GM08714 (cell line): ENCODE data around the gene RBMS3.
"Not testable (repeated sequence)": the region's sequence is repeated elsewhere in the genome, so short reads cannot be mapped to it uniquely, and the experiment has no call there.

Source experiments
- H3K4me3 ChIP-seq: fragments of 200-500 bp; sonication (Bioruptor generic); 2 replicates; pipeline ENCODE4 v1.5.1; 2014; ENCODE audit warnings: mild to moderate bottlenecking, low read length, inconsistent platforms
- ZNF274 ChIP-seq: IDR thresholded peaks from 2 replicates; pipeline ENCODE4 v1.6.1; 2012; ENCODE audit warnings: mild to moderate bottlenecking, low read depth, low read length

RBMS3 gene

DNA sequence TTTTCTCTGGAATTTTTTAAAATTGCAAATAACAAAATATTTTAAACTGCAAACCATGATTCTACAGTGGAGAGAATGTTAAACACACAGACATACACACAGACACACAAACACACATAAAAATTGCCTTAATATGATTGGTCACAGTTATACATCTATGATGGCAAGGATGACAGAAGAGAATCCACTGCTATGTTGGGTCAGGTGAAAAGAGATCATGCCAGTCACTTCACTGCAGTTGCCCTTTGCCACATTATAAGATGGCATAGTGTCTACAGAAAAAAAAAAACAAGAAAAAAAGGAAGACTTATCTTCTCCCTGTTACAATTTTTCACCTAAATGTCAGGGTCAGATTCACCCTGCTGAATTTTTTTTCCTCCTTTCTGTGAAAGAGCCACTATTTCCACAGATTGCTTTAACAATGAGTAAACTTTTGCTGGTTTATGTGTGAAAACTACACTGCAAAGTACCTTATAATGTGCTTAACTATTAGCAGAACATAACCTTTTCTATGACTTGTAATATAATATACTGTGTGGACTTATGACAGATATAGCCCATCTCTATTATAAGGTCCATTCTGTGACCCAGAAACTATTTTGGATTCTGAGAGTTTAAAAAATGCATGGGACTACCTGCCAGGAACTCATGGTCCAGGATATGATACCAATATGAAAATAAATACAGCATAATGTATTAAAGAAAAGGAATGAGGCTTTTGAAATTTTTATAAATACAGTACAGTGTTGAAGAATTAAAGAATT is 111.9 kb downstream of the RBMS3 start:
- TF ChIP-seq ZNF274, result no peak
- no peak overlapping the region for H3K4me3 ChIP-seq

GRCh38 chr3:29393946-29394345 is 113.1 kb downstream of the RBMS3 start:
- not testable (repeated sequence) for H3K4me3 ChIP-seq

DNA sequence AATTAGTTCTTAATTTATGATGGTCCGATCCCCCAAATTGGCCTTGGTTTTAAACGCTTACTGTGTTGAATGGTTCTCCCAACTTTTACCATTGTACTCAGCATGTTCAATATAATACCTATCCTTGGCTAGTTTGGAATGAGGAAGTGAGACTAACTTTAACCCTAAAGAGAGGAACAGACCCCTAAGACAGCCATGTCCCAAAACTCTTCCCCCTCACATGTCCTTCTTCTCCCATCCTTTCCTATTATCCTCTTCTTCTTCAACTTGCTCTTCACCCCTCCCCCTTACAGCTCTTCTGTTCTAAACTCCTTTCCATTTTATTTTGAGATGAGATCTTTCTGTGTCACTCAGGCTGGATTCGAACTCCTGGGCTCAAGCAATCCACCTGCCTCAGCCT is 116.5 kb downstream of the RBMS3 start:
- no peak overlapping the region for H3K4me3 ChIP-seq
- no peak for TF ChIP-seq ZNF274

GRCh38 chr3:29398787-29399186 is 117.9 kb downstream of the RBMS3 start:
- TF ChIP-seq ZNF274, result no peak
- no peak overlapping the region for H3K4me3 ChIP-seq

- H3K4me3 ChIP-seq, result no peak overlapping the region
- no peak for TF ChIP-seq ZNF274
Measured at GRCh38 chr3:29406291-29406832, 125.5 kb downstream of the RBMS3 start.

- no peak overlapping the region for H3K4me3 ChIP-seq
- no peak for TF ChIP-seq ZNF274
Measured at GRCh38 chr3:29408676-29409075, 127.8 kb downstream of the RBMS3 start.

DNA sequence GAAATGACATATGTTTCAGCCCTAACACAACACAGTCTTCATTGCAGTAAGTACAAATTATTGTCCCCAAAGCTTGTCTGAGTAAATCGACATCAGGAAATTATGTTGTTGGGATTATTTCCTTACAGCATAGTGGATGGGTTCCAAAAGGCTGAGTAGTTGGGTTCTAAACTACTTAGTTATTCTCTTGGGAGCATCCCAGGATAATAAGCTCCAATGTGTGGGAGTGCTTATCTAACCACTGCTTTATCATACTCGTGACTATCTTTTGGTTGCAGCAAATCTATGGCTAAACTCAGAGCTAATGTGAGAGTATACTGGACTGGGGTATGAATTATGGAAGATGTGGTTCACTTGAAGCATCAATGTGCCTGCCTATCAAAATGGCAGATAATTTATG is 128.5 kb downstream of the RBMS3 start:
- H3K4me3 ChIP-seq, result no peak overlapping the region
- no peak for TF ChIP-seq ZNF274

GRCh38 chr3:29410220-29410619 is 129.3 kb downstream of the RBMS3 start:
- no peak overlapping the region for H3K4me3 ChIP-seq
- TF ChIP-seq ZNF274, result no peak

DNA sequence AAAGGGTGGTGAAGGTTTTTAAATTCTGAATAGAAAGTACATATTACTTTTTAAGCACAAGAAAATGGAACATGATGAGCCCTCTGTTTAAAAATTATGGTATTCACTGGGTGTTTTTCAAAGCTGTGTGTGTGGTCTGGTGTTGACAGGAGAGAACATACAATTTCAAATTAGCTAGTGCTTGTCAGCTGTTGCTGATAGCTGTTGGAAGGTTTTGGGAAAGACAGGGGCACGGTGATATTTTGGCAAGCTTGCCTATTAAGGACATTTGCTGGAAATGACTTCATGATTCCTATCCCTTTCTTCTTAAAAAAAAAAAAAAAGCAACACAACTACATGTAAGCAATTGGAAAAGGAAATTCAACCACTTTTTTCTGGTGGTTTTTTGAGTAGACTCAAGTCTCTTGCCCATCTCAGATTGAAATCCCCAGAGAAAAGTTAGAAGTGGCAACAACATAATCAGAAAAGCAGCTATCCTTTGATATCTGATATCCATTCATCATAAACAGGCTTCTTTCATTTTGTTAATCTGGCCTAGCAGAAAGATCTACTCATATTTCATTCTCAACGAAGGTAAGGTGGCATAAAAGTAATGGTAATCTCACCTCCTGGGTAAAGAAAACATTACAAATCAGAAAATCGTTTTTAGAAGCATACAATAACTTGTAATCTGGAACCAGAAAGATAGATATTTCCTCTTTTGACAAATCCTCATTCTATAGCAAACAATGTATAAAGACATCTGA is 130.0 kb downstream of the RBMS3 start:
- no peak for TF ChIP-seq ZNF274

GRCh38 chr3:29412110-29412509 is 131.2 kb downstream of the RBMS3 start:
- no peak overlapping the region for H3K4me3 ChIP-seq
- no peak for TF ChIP-seq ZNF274

More for the DNA sequence above, 130.0 kb downstream of the RBMS3 start:
- no peak overlapping the region for H3K4me3 ChIP-seq

DNA sequence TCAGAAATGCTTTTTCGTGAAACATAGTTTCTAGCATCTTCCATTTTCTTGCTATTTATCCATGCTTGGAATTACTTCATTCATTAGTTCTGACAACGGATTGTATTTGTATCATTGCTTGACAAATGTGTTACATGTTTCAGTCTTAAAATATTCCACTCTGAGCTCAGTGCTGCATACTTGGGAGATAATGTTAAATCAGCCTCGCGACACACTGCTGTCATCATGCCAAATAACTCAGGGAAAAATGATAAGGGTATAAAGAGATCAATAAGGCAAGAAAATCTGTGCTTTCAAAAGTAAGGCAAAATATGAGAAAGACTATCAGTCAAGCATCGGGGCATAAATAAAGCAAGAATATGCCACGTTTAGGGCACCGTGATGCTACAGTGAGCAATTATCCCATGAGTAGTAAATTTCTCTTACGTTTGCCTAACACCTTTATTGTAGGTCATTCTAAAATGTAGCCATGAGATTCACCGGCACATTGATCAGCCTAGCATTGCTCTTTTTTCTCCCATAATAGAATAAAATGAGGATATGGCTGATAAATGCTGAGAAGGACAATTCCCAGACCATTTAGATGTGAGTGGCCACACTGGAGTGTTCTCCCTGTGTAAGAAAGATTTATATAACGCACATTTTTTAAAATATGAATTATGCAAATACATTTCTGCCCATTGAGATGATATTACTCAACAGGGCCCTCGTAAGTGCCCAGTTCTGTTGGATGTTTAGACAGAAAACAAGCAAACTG is 133.8 kb downstream of the RBMS3 start:
- H3K4me3 ChIP-seq, result no peak overlapping the region
- TF ChIP-seq ZNF274, result no peak

DNA sequence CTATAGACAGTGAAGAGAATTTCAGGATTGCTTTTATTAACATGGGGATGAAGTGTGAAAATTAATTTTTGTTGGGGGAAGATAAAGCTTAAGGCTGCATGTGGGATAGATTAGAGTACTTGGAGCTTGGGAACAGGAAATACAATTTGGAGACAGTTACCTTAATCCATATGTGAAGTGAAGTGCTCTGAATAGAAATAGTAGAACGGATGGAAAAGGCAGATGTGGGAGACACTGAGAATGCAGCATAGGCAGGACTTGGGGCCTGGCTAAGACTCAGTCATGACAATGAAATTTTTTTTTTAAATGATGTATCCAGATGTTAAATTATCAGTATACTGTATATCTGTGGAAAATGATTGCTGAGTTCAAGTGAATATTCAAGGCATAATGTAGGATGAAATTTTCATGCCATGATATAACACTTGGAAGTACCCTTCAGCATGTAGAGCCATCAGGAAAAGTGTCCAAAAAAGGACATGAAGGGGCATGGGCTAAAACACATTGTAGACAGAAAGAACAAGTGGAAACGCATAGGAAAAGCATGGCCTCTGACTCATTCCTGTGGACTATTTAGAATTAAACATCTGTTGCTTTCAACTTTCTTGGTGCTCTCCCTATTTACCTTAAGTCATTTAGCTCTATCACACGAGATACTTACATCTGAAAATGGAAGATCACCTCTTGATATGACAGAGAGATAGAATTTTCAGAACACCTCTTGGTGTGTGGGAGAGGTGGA is 134.8 kb downstream of the RBMS3 start:
- no peak overlapping the region for H3K4me3 ChIP-seq
- no peak for TF ChIP-seq ZNF274

DNA sequence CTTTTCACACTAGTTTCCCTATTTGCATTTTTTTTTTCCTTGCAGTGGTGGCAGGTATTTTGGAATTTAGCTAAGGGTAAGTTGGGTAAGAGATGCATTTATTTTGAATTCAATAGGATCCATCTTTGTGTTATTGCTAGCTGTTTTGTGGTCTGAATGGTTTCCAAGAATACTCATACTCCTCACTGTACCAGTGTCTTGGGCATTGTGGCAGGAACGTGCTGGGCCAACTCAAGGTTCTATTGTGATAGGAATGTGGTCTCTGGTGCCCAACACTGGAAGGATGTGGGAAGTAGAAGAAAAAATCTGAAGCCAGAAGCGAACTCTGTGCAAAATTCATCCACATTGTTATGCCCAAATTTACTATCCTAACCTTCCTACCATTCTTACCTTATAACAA is 135.6 kb downstream of the RBMS3 start:
- TF ChIP-seq ZNF274, result no peak
- H3K4me3 ChIP-seq, result no peak overlapping the region

DNA sequence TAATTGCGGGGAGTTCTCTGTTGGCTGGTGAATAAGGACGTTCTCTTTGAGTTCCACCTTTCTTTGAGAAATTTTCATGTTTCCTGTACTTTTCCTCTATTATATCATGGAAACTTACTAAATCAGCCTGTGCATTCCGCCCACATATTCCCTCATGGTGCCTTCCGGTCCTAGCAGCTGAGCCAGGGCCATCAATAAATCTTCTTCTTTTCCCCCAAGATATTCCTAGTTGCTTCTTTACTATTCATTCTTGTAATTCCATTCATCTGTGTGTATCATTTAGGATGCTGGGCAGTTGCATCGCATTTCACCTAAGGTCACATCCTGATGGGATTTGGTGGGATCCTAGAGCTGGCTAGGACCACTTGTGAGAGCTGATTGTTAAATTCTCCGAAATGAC is 139.2 kb downstream of the RBMS3 start:
- TF ChIP-seq ZNF274, result no peak
- no peak overlapping the region for H3K4me3 ChIP-seq
